ENCODE results near the gene SFT2D1. TPM values are rescaled to one million over a fixed set of nuclear protein-coding genes. Genes with fewer than 3 reads are reported as not detected.

SFT2D1 gene
- polyA plus RNA-seq, 3 donors = 48.1 to 166 (median 140) TPM

DNA sequence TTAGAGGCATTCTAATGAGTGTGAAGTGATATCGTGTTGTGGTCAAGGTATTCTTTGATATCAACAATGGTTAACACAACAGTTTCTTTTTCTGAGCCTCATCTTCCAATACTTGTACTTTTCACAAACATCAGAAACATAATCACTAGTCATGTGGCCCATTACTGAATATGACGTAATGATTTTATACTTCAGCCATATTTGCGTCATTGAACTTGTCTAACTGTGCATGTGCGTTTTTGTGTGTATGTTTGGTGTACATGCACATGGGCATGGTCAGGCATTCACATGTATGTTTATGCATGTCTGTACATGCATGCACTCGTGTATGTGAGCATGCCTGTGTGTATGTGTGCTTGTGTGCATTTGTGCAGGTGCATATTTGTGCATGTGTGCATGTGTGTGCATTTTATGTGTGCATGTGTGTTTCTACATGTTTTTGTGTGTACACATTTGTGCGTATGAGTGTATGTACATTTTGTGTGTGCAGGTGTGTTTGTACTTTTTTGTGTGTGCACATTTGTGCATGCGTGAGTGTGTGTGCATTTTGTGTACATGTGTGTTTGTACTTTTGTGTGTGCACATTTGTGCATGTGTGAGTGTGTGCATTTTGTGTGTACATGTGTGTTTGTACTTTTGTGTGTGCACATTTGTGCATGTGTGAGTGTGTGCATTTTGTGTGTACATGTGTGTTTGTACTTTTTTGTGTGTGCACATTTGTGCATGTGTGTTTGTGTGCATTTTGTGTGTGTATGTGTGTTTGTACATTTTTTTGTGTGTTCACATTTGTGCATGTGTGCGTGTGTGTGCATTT is 63.6 kb downstream of the SFT2D1 start:
- H4K20me1 ChIP-seq (ENCODE audit: insufficient read depth, low read length) = no peaks in the 10 kb centered on the region
- Mint-ChIP-seq H3K4me3 (no peak overlapping the region), H3K36me3 (no peaks in the 10 kb centered on the region), H3K9me3 (no peaks in the 10 kb centered on the region), H3K4me1 (peaks cover 9% of the 10 kb centered on the region), H3K27me3 (ENCODE audit: low read depth in 3 of 3) (peaks cover 5 to 7% (median 6%) of the 10 kb centered on the region in 3 donors), H3K27ac (no peak overlapping the region)
- no peaks in the 10 kb centered on the region for H3K27me3 ChIP-seq (ENCODE audit: control insufficient read depth in 2 of 2, insufficient read depth in 2 of 2, low read length in 2 of 2)
- intact Hi-C loops (cut with micrococcal nuclease) = no loop called here
- TF ChIP-seq, protein P1, sequence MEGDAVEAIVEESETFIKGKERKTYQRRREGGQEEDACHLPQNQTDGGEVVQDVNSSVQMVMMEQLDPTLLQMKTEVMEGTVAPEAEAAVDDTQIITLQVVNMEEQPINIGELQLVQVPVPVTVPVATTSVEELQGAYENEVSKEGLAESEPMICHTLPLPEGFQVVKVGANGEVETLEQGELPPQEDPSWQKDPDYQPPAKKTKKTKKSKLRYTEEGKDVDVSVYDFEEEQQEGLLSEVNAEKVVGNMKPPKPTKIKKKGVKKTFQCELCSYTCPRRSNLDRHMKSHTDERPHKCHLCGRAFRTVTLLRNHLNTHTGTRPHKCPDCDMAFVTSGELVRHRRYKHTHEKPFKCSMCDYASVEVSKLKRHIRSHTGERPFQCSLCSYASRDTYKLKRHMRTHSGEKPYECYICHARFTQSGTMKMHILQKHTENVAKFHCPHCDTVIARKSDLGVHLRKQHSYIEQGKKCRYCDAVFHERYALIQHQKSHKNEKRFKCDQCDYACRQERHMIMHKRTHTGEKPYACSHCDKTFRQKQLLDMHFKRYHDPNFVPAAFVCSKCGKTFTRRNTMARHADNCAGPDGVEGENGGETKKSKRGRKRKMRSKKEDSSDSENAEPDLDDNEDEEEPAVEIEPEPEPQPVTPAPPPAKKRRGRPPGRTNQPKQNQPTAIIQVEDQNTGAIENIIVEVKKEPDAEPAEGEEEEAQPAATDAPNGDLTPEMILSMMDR (IDR thresholded peaks at IDR 0.05) = no peak
- no peaks in the 10 kb centered on the region for H3K36me3 ChIP-seq (replicated peaks in 1 of 2; ENCODE audit: control insufficient read depth in 1 of 2, insufficient read depth in 2 of 2, low read length in 2 of 2)
- WGBS (ENCODE audit: insufficient coverage) = 71% methylated on average over 7 of the region's 8 CpGs
- no peaks in the 10 kb centered on the region for H3K79me2 ChIP-seq (ENCODE audit: insufficient read depth, low read length)
- H3K27ac ChIP-seq (ENCODE audit: low read depth in 1 of 2, low read length in 2 of 2) = no peak overlapping the region
- H3K4me1 ChIP-seq (ENCODE audit: control insufficient read depth in 1 of 2, insufficient read depth in 2 of 2, low read length in 2 of 2) = peaks cover 0 to 10% of the 10 kb centered on the region in 2 donors
- H2AFZ ChIP-seq (ENCODE audit: insufficient read depth, low read depth, low read length, poor library complexity, severe bottlenecking) = no peak overlapping the region
- no peak for DNase-seq
- H3K9me3 ChIP-seq (replicated peaks in 1 of 2; ENCODE audit: control insufficient read depth in 1 of 2, insufficient read depth in 1 of 2, low read length in 2 of 2) = no peaks in the 10 kb centered on the region
- no peak overlapping the region for H3K4me3 ChIP-seq (replicated peaks in 1 of 3; ENCODE audit: low read depth in 2 of 3, low read length in 3 of 3)
- H3K4me2 ChIP-seq (replicated peaks; ENCODE audit: extremely low read depth, low read length, poor library complexity, severe bottlenecking) = no peak overlapping the region
- no peak overlapping the region for H3K9ac ChIP-seq (ENCODE audit: insufficient read depth, low read length, poor library complexity, severe bottlenecking)

DNA sequence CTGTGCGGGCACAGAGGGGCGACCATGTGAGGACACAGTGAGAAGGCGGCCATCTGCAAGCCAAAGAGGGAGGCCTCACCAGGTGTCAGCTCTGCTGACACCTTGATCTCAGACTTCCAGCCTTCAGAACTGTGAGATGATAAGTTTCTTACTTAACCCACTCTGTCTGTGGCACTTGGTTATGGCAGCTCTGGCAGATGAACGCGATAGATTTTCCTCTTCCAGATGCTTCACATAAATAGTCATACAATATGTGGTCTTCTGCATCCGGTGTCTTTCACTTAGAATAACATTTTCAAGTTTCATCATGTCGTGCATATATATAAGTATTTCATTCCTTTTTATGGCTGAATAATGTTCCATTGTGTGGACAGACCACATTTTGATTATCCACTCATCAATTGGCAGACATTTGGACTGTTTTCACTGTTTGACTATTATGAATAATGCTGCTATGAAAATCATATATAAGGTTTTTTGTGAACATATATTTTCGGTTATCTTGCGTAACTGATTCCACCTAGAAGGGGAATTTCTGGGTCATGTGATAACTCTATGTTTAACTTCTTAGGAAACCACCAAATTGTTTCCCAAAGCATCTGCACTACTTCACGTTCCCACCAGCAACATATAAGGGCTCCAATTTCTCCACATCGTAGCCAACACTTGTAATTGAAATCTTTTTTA is 64.3 kb downstream of the SFT2D1 start:
- WGBS (ENCODE audit: insufficient coverage) = 100% methylated on average over 3 of the region's 11 CpGs
- Histone ChIP-seq H3K9me3 (replicated peaks in 1 of 2; ENCODE audit: control insufficient read depth in 1 of 2, insufficient read depth in 1 of 2, low read length in 2 of 2) (no peaks in the 10 kb centered on the region), H3K27me3 (ENCODE audit: control insufficient read depth in 2 of 2, insufficient read depth in 2 of 2, low read length in 2 of 2) (no peaks in the 10 kb centered on the region), H3K36me3 (replicated peaks in 1 of 2; ENCODE audit: control insufficient read depth in 1 of 2, insufficient read depth in 2 of 2, low read length in 2 of 2) (no peaks in the 10 kb centered on the region), H3K79me2 (ENCODE audit: insufficient read depth, low read length) (no peaks in the 10 kb centered on the region), H3K27ac (ENCODE audit: low read depth in 1 of 2, low read length in 2 of 2) (no peak overlapping the region), H4K20me1 (ENCODE audit: insufficient read depth, low read length) (no peaks in the 10 kb centered on the region), H2AFZ (ENCODE audit: insufficient read depth, low read depth, low read length, poor library complexity, severe bottlenecking) (no peak overlapping the region), H3K4me2 (replicated peaks; ENCODE audit: extremely low read depth, low read length, poor library complexity, severe bottlenecking) (no peak overlapping the region), H3K9ac (ENCODE audit: insufficient read depth, low read length, poor library complexity, severe bottlenecking) (no peak overlapping the region), H3K4me1 (ENCODE audit: control insufficient read depth in 1 of 2, insufficient read depth in 2 of 2, low read length in 2 of 2) (peaks cover 0 to 10% of the 10 kb centered on the region in 2 donors), H3K4me3 (replicated peaks in 1 of 3; ENCODE audit: low read depth in 2 of 3, low read length in 3 of 3) (no peak overlapping the region)
- Mint-ChIP-seq H3K9me3 (no peaks in the 10 kb centered on the region), H3K4me1 (peaks cover 9% of the 10 kb centered on the region), H3K36me3 (no peaks in the 10 kb centered on the region), H3K27me3 (ENCODE audit: low read depth in 3 of 3) (peaks cover 3 to 7% (median 6%) of the 10 kb centered on the region in 3 donors), H3K27ac (peak overlapping the region in 1 of 7 donors; percentile 6), H3K4me3 (no peak overlapping the region)
- TF ChIP-seq, protein P1 (IDR thresholded peaks at IDR 0.05) = no peak
- peak in 1 of 3 donors; percentile 42 for DNase-seq
- intact Hi-C loops (cut with micrococcal nuclease) = loop anchor here (1.0 to 2.0 kb wide), 2 partner anchors 123 kb away; no protein-coding TSS in a partner anchor

Data from CD14-positive monocyte (primary cell).